GM08714 (cell line): ENCODE data around the gene CSF2RB.

Experiments
- H3K4me3 ChIP-seq: fragments of 200-500 bp; sonication (Bioruptor generic); 2 replicates; pipeline ENCODE4 v1.5.1; 2014; ENCODE audit warnings: mild to moderate bottlenecking, low read length, inconsistent platforms
- ZNF274 ChIP-seq: IDR thresholded peaks from 2 replicates; pipeline ENCODE4 v1.6.1; 2012; ENCODE audit warnings: mild to moderate bottlenecking, low read depth, low read length

Gene CSF2RB

DNA sequence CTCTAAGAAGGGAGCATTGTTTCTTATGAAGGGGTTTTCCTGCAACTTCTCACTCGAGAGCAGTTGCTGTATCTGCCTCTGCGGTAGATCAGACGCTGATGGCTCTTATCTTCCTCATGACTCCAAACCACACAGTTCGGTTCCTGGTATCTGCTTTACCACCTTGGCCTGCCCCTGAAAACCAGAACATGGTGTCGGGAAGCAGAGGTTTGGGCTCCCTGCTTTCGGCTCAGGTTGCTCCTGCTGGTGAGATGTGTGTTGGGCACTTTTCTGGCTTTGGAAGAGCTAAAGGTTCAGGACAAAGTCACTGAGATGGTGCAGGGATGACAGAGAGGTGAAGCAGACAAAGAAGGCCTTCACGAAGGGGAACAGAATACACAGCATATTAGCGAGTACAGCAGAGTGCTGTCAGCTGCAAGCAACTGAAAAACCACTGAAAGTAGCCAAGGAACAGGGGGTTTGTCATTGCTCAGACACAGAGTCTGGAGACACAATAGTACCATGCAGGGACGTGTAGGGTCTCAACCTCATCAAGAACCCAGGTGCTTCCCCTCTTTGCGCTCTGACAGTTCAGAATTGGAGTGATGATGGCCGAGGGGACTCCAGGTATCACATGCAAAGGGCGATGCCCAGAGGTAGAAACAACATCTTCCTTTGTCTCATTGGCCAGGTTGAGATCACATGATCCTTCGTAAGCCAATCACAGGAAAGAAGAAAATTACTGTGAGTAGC, 11.9 kb upstream of the CSF2RB start:
- no peak for TF ChIP-seq ZNF274
- no peak overlapping the region; the same call in 1 of the 2 replicates for H3K4me3 ChIP-seq

GRCh38 chr22:36902143-36902926, 11.1 kb upstream of the CSF2RB start:
- TF ChIP-seq ZNF274: no peak
- H3K4me3 ChIP-seq: no peak overlapping the region

GRCh38 chr22:36904260-36904880, 9.1 kb upstream of the CSF2RB start:
- no peak for TF ChIP-seq ZNF274
- H3K4me3 ChIP-seq: no peak overlapping the region

DNA sequence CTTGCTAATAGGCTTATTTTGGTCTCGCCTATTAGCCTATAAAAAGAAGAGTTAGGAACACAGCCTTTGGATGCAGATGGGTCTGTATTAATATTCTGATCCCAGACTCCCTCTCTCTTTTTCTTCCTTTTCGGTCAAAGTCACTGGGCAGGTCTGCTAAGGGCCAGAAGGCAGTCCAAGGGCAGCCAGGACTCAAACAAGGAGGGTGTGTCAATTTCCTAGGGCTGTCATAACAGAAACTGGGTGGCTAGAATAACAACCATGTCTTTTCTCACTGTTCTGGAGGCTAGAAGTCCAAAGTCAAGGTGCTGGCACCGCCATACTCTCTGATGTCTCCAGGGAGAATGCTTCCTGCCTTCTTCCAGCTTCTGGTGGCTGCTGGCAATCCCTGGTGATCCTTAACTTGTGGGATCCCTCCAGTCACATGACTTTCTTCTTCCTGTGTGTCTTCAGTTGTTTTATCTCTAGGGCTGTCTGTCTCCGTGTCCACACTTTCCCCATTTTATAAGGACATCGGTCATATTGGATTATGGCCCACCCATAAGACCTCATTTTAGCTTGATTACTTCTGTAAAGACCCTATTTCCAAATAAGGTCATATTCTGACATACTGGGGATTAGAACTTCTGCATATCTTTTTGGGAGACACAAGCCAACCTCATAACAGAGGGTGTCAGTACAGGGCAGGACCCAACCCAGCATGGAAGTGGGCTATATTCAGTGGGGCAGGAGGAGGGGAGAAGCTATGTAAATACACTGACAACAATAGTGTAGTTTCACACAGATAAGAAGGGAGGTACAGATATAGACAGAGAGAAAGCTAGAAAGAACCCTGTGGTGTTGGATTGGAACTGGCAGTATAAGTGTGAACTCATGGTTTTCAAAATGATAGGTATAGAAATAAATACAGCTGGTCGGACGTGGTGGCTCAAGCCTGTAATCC, 5.9 kb upstream of the CSF2RB start:
- no peak overlapping the region for H3K4me3 ChIP-seq
- no peak for TF ChIP-seq ZNF274

GRCh38 chr22:36910461-36910860, 3.0 kb upstream of the CSF2RB start:
- no peak for TF ChIP-seq ZNF274
- no peak overlapping the region for H3K4me3 ChIP-seq

DNA sequence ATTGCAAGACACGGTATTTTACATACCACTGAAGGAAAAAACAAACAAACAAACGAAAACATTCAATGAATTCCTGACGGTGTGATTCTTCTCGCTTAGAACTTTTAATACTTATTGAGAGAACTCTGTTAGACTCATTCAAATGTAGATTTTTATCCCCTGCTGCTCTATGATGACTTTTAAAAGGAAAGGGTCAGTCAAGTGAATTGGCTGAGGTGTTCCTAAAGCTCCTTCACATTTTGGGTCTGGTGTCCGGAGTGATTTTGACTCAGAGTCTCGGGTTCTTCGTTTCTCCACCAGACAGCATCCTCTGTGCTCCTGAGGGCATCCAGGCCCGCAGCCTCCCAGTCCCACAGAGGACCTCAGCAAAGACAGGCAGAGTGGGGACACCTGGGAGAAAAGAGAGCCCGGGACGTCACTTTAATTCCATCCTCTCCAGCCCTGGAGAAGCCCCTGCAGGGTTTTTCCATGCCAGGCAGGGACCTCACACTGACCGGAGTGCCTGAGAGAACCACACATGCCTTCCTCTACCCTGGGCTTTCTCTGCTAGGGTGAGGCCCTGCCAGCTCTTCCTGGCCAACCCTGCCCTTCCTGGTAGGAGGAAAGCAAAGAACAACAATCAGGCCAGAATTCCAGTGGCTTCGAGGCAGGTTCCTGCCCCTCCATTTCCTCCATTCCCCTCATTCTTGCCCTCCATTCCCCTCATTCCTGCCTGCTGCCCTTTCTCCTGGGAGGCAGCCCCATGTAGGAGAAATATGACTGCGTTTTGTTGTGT, 1.4 kb upstream of the CSF2RB start:
- H3K4me3 ChIP-seq: no peak overlapping the region
- TF ChIP-seq ZNF274: no peak

GRCh38 chr22:36912694-36913426, 568 bp upstream of the CSF2RB start:
- no peak for TF ChIP-seq ZNF274
- no peak overlapping the region for H3K4me3 ChIP-seq

GRCh38 chr22:36914390-36914752, 943 bp downstream of the CSF2RB start:
- TF ChIP-seq ZNF274: no peak
- H3K4me3 ChIP-seq: peak overlapping the region; percentile 25; the same call in 1 of the 2 replicates

DNA sequence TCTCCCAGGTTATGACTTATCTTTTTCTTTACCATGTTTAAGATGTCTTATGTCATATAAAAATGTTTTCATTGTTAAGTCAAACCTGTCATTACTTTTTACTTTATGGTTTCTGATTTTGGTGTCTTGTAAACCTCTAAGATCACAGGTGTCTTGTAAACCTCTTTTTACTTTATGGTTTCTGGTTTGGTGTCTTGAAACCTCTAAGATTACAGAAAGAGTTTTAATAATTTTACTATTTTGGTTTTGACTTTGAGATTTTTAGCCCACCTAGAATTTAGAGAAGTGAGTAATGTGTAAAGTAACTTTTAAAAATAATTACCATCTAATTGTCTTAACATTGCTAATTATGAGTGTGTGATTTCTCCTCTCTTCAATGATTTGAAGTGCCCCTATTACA, 2.6 kb downstream of the CSF2RB start:
- no peak overlapping the region for H3K4me3 ChIP-seq
- TF ChIP-seq ZNF274: no peak

DNA sequence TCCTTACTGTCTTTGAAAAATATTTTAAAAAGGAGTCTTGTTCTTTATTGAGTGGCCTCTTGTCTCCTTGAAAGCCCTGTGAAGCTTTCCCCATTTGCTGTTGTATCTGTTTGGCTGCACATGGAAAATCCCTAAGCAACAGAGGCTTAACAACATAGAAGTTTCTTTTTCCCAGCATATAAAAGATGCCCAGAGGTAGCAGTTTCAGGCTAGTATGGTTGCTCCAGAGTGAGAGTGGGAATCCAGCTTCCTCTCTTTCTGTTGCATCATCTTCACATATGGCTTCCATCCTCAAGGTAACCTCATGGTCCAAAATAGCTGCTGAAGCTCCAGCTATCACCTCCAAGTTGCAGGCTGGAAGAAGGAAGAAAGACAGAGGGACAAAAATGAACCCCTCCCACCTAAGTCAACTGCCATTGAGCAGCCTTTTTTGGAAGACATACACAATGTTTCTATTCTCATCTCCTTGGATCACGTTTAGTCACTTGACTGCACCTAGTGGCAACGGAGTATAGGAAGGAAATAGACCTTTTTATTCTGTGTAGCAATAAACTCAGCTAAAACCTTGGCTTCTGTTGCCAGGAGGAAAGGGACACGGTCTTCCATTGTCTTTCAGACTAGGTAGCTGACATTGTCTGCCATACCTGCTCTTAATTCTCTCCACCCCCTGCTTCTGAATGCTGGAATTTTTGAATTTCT, 5.3 kb downstream of the CSF2RB start:
- TF ChIP-seq ZNF274: no peak
- no peak overlapping the region for H3K4me3 ChIP-seq

- no peak overlapping the region for H3K4me3 ChIP-seq
- TF ChIP-seq ZNF274: no peak
These were observed 8.1 kb downstream of the CSF2RB start for GRCh38 chr22:36921309-36922104.

DNA sequence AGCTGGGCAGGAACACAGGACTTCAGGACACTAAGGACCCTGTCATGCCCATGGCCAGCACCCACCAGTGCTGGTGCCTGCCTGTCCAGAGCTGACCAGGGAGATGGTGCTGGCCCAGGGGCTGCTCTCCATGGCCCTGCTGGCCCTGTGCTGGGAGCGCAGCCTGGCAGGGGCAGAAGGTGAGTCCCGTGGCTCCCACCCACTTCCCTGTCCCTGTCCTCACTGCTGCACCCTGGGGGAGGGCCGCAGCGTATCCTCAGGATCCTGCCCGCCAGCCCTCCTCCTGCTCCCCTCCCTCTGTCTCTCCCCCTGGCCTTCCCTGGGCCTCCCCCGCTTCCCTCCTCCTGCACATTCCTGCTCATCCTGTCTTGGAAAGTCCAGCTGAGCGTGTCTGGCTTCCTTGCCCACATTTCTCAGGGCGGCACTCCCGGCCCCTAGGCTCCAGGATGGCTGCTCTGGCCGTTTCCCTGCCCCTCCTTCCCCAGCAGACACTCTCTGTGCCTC, 8.7 kb downstream of the CSF2RB start:
- H3K4me3 ChIP-seq: no peak overlapping the region
- no peak for TF ChIP-seq ZNF274
